Measurements from ENCODE around the gene RPL34. TPM values are rescaled to one million over a fixed set of nuclear protein-coding genes. Genes with fewer than 3 reads are reported as not detected.

Gene RPL34
- total RNA-seq: 1,313 TPM

GRCh38 chr4:108620101-108620932, at the start of gene RPL34:
RPL34 (plus strand) TSS chr4:108620576; CDS start chr4:108621960, 1,384 bp downstream.

GRCh38 chr4:108650212-108651013, 30.0 kb downstream of the RPL34 start, which contains the start of gene OSTC:
OSTC (plus strand) TSS chr4:108650599; CDS start chr4:108650656, 57 bp downstream.

Small RNA genes lying within 50 kb of the gene (small RNA-seq; reads per million reads assigned to genes)
- not detected for gene RNU6-431P

Other genes with a start within 250 kb of the RPL34 start
- gene OSTC, start 30.0 kb downstream of the RPL34 start, total RNA-seq: 64.6 TPM
- gene ETNPPL, start 142.5 kb downstream of the RPL34 start, total RNA-seq: 7.2 TPM

All from diencephalon (tissue), 1 donor.